K562 (cell line): Measurements from ENCODE around the gene INVS. TPM values are rescaled to one million over a fixed set of nuclear protein-coding genes. Genes with fewer than 3 reads are reported as not detected.

Experiments used
- ATAC-seq: fragments of 200-7000 bp; cut with Tn5 transposase; 3 replicates; pipeline ENCODE4 v1.9.1; 2020; ENCODE audit warnings: moderate library complexity
- BruUV-seq: library from RNA; stranded (reverse); fragments of 400-500 nt; replicated peaks from 2 replicates; lab custom pipeline; 2021; lab: Mats Ljungman, UMichigan
- CTCF ChIA-PET: fragments of 300-600 bp; formaldehyde crosslinking; extraction: SDS; loops from one replicate; lab custom pipeline; 2021; ENCODE audit warnings: low intra/inter-chr PET ratio; lab: Yijun Ruan, JAX
- POLR2A ChIA-PET: fragments of 300-600, 350-650 bp; sonication (Branson Sonifier 250); formaldehyde crosslinking; extraction: SDS; loops from one replicate; lab custom pipeline; 2021; ENCODE audit warnings: antibody characterized with exemption, inconsistent platforms; lab: Yijun Ruan, JAX
- DNase-seq, 4 experiments: peaks; one replicate each; pipeline versions ENCODE4 v3.0.0 to v3.0.0-alpha.2; 2011 to 2018; ENCODE audit warnings: low spot score in 3 of 4, mixed read lengths in 3 of 4; ENCODE audit errors: extremely low read depth in 1 of 4
- FAIRE-seq: peaks from 2 replicates; lab custom pipeline; 2011; peaks lifted over from hg19 to GRCh38; lab: Jason Lieb, UNC
- H2AFZ ChIP-seq: 2 replicates; pipeline ENCODE4 v1.6.0; 2011; ENCODE audit warnings: low read depth, low read length, control low read depth, inconsistent platforms
- H3K27ac ChIP-seq: fragments of 200-600 bp; 3 replicates; pipeline ENCODE4 v1.8.0; 2011; ENCODE audit warnings: low read depth, mild to moderate bottlenecking, control low read depth, inconsistent platforms, low read length, moderate library complexity, mixed read lengths; ENCODE audit errors: extremely low read depth
- H3K27me3 ChIP-seq, 2 experiments: fragments of 300-600 bp in 1 of 2; 2 replicates in 1 of 2; 3 replicates in 1 of 2; pipeline versions ENCODE4 v1.6.0 to v1.8.0; 2011; ENCODE audit warnings: inconsistent platforms in 2 of 2, low read length in 2 of 2, mild to moderate bottlenecking in 1 of 2, mixed read lengths in 1 of 2, moderate library complexity in 1 of 2; ENCODE audit not compliant: control insufficient read depth in 2 of 2, insufficient read depth in 2 of 2
- H3K36me3 ChIP-seq: fragments of 300-600 bp; 3 replicates; pipeline ENCODE4 v1.8.0; 2011; ENCODE audit warnings: mild to moderate bottlenecking, low read length, inconsistent platforms; ENCODE audit not compliant: control insufficient read depth, insufficient read depth
- H3K4me1 ChIP-seq, 2 experiments: fragments of 200-600 bp in 1 of 2; replicated peaks in 1 of 2; 2 replicates in 1 of 2; 3 replicates in 1 of 2; pipeline versions ENCODE4 v1.5.1 to v1.8.0; 2011; ENCODE audit warnings: inconsistent platforms in 2 of 2, low read length in 2 of 2, mild to moderate bottlenecking in 1 of 2, mixed read lengths in 1 of 2, moderate library complexity in 1 of 2; ENCODE audit not compliant: control insufficient read depth in 2 of 2, insufficient read depth in 2 of 2
- H3K4me2 ChIP-seq: 2 replicates; pipeline ENCODE4 v1.6.1; 2011; ENCODE audit warnings: low read length, control low read depth, inconsistent platforms, mixed read lengths; ENCODE audit not compliant: insufficient read depth
- H3K4me3 ChIP-seq: fragments of 200-600 bp; sonication (generic), shearing (Covaris generic); 2 replicates; pipeline ENCODE4 v1.5.1; 2016; ENCODE audit warnings: control low read depth, inconsistent platforms
- H3K79me2 ChIP-seq: fragments of 200-600 bp; 3 replicates; pipeline ENCODE4 v1.8.0; 2011; ENCODE audit warnings: low read length, inconsistent platforms; ENCODE audit not compliant: control insufficient read depth, insufficient read depth
- H3K9ac ChIP-seq, 2 experiments: 2 replicates each; pipeline versions ENCODE4 v1.6.0 to v1.6.1; 2011; ENCODE audit warnings: low read depth in 2 of 2, low read length in 2 of 2, control low read depth in 1 of 2, inconsistent platforms in 1 of 2, mild to moderate bottlenecking in 1 of 2, mixed read lengths in 1 of 2; ENCODE audit not compliant: insufficient read depth in 1 of 2
- H3K9me1 ChIP-seq: one replicate; pipeline ENCODE4 v1.6.0; 2011; ENCODE audit warnings: inconsistent platforms, mild to moderate bottlenecking, low read length, moderate library complexity; ENCODE audit not compliant: control insufficient read depth, insufficient read depth
- H3K9me3 ChIP-seq: replicated peaks from 2 replicates; pipeline ENCODE4 v1.5.1; 2011; ENCODE audit warnings: low read depth, low read length, inconsistent platforms; ENCODE audit not compliant: control insufficient read depth, insufficient read depth
- H4K20me1 ChIP-seq: replicated peaks from 2 replicates; pipeline ENCODE4 v1.6.1; 2011; ENCODE audit warnings: low read length, inconsistent platforms, mixed read lengths; ENCODE audit not compliant: control insufficient read depth, insufficient read depth
- CBX3 ChIP-seq, 2 experiments: IDR thresholded peaks; 1 replicate in 1 of 2; 2 replicates in 1 of 2; pipeline ENCODE4 v1.6.1; 2012; ENCODE audit warnings: inconsistent platforms in 2 of 2, low read length in 2 of 2, borderline replicate concordance in 1 of 2, control low read depth in 1 of 2
- HLTF ChIP-seq: fragments of 450-650 bp; IDR thresholded peaks from 2 replicates; pipeline ENCODE4 v1.6.1; 2016
- THRB ChIP-seq: fragments of 450-650 bp; formaldehyde crosslinking; conservative IDR thresholded peaks from 2 replicates; pipeline ENCODE4 v1.4.0; 2022; ENCODE audit warnings: mild to moderate bottlenecking, missing genetic modification characterization
- WGBS: fragments of 100-300 bp; shearing (Covaris generic); methylation state at CpG from one replicate; pipeline ENCODE4 v1.1.6; 2016; ENCODE audit warnings: low coverage, mixed read lengths; ENCODE audit not compliant: insufficient coverage; ENCODE audit errors: missing lambda C conversion rate; 5-methylcytosine and 5-hydroxymethylcytosine counted together
- in situ Hi-C: fragments of 300-500 bp; cut with MboI; formaldehyde crosslinking; loops from 4 replicates; pipeline ENCODE4 v1.15.0; 2018; ENCODE audit warnings: inconsistent platforms, mixed read lengths
- intact Hi-C: fragments of 100-400 bp; cut with micrococcal nuclease; formaldehyde crosslinking; loops from 2 replicates; pipeline ENCODE4 v1.14.2; 2022
- polyA plus RNA-seq, 8 experiments: library from polyadenylated mRNA; depleted of rRNA in 4 of 8; stranded (reverse) in 5 of 8; unstranded in 3 of 8; fragments of >200 nt; fragmentation: Nextera tagmentation in 2 of 8; fragmentation: Illumina TruSeq in 1 of 8; extraction: Ambion mirVana in 2 of 8; extraction: Trizol in 1 of 8; gene quantifications; 2 replicates each; pipeline versions ENCODE4 v1.2.1 to v1.2.3, GENCODE V29; 2011 to 2014; ENCODE audit warnings: inconsistent platforms in 1 of 8, missing spikeins in 1 of 8
- total RNA-seq, 7 experiments: library from RNA; depleted of rRNA in 6 of 7; stranded (reverse); fragments of >200 nt in 6 of 7; fragmentation: Illumina TruSeq in 2 of 7; extraction: Trizol in 2 of 7; gene quantifications; 2 replicates each; pipeline versions ENCODE4 v1.2.1 to v1.2.3, GENCODE V29; 2011 to 2021; ENCODE audit warnings: low replicate concordance in 1 of 7
- TF ChIP-seq, protein P1 (sequence below): fragments of 250-450 bp; sonication (Bioruptor Pico); IDR thresholded peaks from 2 replicates; pipeline ENCODE4 v1.5.0; 2021; ENCODE audit warnings: mild to moderate bottlenecking, moderate library complexity

INVS gene
- total and polyA plus RNA-seq, 9 of the 15 experiments (the other 6 are each of a cell fraction or from before 2014, with no cell fraction given) = 0.77 to 18.5 (median 10.0) TPM

GRCh38 chr9:100306283-100306682, 207.2 kb downstream of the INVS start:
- Histone ChIP-seq H3K27ac (no peak overlapping the region), H3K9me1 (no peaks in the 10 kb centered on the region), H3K79me2 (peaks cover 35% of the 10 kb centered on the region; the same call in 2 of the 3 replicates), H3K4me3 (no peak overlapping the region), H3K9ac (no peak overlapping the region), H3K4me2 (no peak overlapping the region), H3K36me3 (peaks cover 93% of the 10 kb centered on the region), H2AFZ (no peak overlapping the region), H3K9me3 (no peaks in the 10 kb centered on the region), H3K27me3 (no peaks in the 10 kb centered on the region), H3K4me1 (no peaks in the 10 kb centered on the region), H4K20me1 (no peaks in the 10 kb centered on the region)
- intact Hi-C loops (no loop called here), in situ Hi-C loops (no loop called here)
- no peak for DNase-seq
- no peak for ATAC-seq
- no peak for FAIRE-seq
- no TSS peak for BruUV-seq
- POLR2A ChIA-PET = no interaction called here
- CTCF ChIA-PET = interaction anchor here (0.5 kb wide), 1 partner anchor 107 kb away, joined by 3 read pairs; no protein-coding TSS in a partner anchor
- 82% methylated on average over 1 of the region's 1 CpG for WGBS
- TF ChIP-seq CBX3 (IDR thresholded peaks at IDR 0.05; ENCODE audit: borderline replicate concordance in 1 of 2, low read length in 2 of 2) (peak in 1 of 2 experiments; percentile 50; a peak in 1 of 3 replicates), THRB (no peak)

DNA sequence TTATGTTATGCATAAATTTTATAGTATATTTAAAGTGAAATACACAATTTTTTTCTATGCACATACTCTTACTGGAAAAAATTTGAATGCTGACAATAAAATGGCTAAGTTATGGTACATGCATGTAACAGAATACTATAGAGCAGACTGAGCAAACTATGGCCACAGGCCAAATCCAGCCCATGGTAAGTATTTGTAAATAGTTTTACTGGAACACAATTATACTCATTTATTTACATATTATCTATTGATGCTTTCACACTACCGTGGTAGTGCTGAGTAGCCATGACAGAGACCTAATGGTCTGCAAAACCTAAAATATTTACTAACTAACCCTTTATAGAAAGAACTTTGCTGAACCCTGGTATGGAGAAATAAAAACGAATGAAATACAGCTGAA, 208.0 kb downstream of the INVS start:
- ATAC-seq (no peak), DNase-seq (no peak), FAIRE-seq (no peak)
- Histone ChIP-seq H3K9me1 (no peaks in the 10 kb centered on the region), H3K36me3 (peaks cover 93% of the 10 kb centered on the region), H3K27me3 (no peaks in the 10 kb centered on the region), H3K4me3 (no peak overlapping the region), H2AFZ (no peak overlapping the region), H4K20me1 (no peaks in the 10 kb centered on the region), H3K9me3 (no peaks in the 10 kb centered on the region), H3K79me2 (peaks cover 40% of the 10 kb centered on the region; the same call in 2 of the 3 replicates), H3K4me1 (no peaks in the 10 kb centered on the region), H3K4me2 (no peak overlapping the region), H3K27ac (no peak overlapping the region), H3K9ac (no peak overlapping the region)
- ChIA-PET CTCF (no interaction called here), POLR2A (no interaction called here)
- 85% methylated on average over 2 of the region's 2 CpGs for WGBS
- in situ Hi-C loops = no loop called here
- BruUV-seq = no TSS peak
- intact Hi-C loops = no loop called here
- TF ChIP-seq, protein P1, sequence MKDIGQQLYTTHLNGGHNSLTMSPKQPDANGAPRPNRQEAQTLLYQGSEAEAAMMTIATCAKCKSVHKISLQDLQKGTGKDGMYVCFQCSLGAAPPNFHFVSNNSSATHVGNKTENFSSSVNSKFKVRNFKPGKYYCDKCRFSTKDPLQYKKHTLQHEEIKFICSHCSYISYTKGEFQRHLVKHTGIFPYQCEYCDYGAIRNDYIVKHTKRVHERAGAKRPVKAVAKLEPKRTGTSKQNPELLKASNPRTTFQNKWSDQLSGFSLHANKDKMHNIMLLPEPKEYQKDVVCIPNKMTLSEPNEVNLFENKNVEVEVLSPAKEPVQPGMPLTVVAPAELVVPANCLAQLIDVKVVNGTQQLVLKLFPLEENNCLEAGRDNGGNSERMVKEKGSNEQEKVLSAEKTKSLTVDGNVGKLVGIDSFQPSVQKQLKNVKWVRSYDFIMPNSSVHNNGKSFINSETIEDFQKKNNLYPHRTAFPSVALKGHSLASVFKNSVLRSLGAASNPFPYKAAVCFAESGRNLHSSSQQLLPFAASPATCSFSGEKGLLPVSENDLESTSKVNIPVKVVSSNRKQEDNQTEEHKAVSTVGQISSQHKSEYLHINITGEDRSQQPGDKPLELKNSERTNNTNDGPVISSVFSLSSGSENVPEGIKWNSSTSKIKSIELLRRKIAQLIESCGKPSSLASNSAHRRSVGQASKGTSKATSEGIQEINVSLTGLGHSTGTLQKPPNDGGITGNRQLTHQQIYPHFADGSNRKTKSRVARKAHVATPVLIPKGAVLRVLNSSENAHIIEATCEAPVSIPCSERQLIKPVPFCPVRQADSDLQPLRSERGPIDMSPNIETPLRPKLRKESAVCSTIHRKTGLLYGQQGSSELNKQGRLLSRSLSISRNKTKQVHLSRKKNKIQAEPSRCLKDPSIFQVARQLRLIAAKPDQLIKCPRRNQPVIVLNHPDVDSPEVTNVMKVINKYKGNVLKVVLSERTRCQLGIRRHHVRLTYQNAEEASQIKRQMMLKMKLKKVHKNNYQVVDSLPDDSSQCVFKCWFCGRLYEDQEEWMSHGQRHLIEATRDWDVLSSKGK (CRISPR knock-in tag) = no peak
- TF ChIP-seq HLTF = no peak
